GM19043 (cell line): Measurements from ENCODE around the gene TOLLIP.

Experiments used
- ATAC-seq: cut with Tn5 transposase; IDR thresholded peaks from one replicate; pipeline ENCODE4 v1.9.1; 2021; ENCODE audit warnings: low read depth; ENCODE audit not compliant: unreplicated experiment

Gene TOLLIP

DNA sequence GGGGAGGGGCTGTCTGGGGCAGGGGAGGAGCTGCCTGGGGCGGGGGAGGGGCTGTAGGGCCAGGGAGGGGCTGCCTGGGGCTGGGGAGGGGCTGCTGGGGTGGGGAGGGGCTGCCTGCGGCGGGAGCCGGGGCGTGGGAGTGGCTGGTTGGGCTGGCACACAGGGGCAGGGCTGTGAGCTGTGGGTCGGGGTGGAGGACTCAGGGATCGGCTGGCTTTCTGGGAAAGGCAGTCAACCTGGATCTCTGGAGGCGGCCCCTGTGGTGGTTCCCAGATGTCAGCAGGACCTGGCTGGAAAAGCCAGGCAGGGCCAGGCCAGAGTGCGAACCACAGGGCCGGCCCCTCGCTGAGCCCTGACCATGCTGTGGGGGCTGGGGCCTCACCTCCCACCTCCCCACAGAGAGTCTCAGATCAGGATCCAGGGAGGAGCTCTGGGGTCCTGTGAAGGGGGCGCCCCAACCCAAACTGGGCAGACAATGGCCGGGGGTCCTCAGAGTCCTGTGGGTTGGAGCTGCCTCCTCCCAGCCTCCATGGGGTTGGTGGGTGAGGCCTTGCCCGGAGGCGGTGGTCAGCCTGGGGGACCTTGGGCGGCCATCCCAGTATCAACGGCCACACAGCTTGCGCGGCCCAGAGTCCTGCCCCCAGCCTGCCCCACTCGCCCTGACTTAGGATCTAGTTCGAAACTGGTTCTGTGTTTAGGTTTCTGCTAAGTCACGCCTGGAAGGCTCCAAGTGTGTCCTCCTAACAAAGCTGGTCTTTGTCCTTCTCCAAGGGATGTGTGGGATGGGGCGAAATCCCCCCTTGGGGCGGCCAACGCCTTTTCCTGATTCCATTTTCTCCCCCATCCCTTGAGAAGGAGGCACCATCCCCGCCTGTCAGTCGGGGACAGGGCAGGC, 84.7 kb downstream of the TOLLIP start:
- ATAC-seq, result no peak
